NT2/D1 (cell line): ENCODE measurements around the gene PEPD.

Source experiments
- SUZ12 ChIP-seq: IDR thresholded peaks from 2 replicates; pipeline ENCODE4 v1.6.1; 2011; ENCODE audit not compliant: insufficient read length, insufficient read depth; ENCODE audit errors: extremely low read depth
- YY1 ChIP-seq: IDR thresholded peaks from 2 replicates; pipeline ENCODE4 v1.6.1; 2011; ENCODE audit not compliant: insufficient read length, insufficient read depth
- ZNF274 ChIP-seq: IDR thresholded peaks from 2 replicates; pipeline ENCODE4 v1.6.1; 2011; ENCODE audit warnings: mild to moderate bottlenecking, low read depth, low read length

DNA sequence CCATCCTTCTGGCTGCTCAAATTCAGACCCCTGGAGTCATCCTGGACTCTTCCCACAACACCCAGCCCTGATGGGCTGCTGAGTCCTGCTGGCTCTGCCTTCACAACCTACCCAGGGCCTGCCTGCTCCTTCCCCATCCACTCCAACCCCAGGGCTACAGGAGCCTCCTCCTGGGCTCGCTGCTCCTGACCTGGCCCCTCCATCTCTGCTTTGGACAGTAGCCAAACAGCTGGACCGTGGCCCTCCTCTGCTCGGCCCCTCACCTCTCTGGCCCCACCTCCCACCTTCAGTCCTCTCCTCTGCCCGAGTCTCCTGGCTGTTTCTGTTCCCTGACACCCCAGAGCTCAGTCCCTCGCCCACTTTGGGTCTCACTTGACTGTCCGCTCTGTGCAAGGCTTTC, 81.3 kb downstream of the PEPD start:
- TF ChIP-seq ZNF274 (no peak), YY1 (no peak), SUZ12 (no peak)
